GM12878 (cell line): ENCODE results near the gene SENP5. TPM values are rescaled to one million over a fixed set of nuclear protein-coding genes. Genes with fewer than 3 reads are reported as not detected.

Experiments used
- ATAC-seq: fragments of 200-7000 bp; cut with Tn5 transposase; 3 replicates; pipeline ENCODE4 v1.9.1; 2020; ENCODE audit warnings: mild to moderate bottlenecking, moderate library complexity
- BruUV-seq: library from RNA; stranded (reverse); fragments of 400-500 nt; replicated peaks from 2 replicates; lab custom pipeline; 2021; lab: Mats Ljungman, UMichigan
- CTCF ChIA-PET: fragments of 300-600 bp; sonication (Branson Sonifier 250); formaldehyde crosslinking; extraction: SDS; loops from one replicate; lab custom pipeline; 2021; ENCODE audit warnings: inconsistent platforms; lab: Yijun Ruan, JAX
- POLR2A ChIA-PET: fragments of 350-600 bp; formaldehyde crosslinking; extraction: SDS; loops from one replicate; lab custom pipeline; 2021; ENCODE audit warnings: inconsistent platforms; lab: Charles Lee
- RAD21 ChIA-PET: fragments of 300-600 bp; sonication (Branson Sonifier 250); formaldehyde crosslinking; loops from one replicate; lab custom pipeline; 2023; ENCODE audit warnings: antibody characterized with exemption; ENCODE audit not compliant: unreplicated experiment; lab: Charles Lee
- SMC1A ChIA-PET: fragments of 300-600 bp; sonication (Branson Sonifier 250); formaldehyde crosslinking; loops from one replicate; lab custom pipeline; 2023; ENCODE audit not compliant: unreplicated experiment, uncharacterized antibody; lab: Charles Lee
- DNase-seq: peaks from one replicate; pipeline ENCODE4 v3.0.0-alpha.2; 2011; ENCODE audit warnings: low read depth, low spot score
- FAIRE-seq: peaks from 3 replicates; lab custom pipeline; 2011; peaks lifted over from hg19 to GRCh38; lab: Jason Lieb, UNC
- H2AFZ ChIP-seq: 2 replicates; pipeline ENCODE4 v1.6.0; 2011; ENCODE audit warnings: low read depth, low read length, control low read depth; ENCODE audit not compliant: control insufficient read depth
- H3K27ac ChIP-seq: 2 replicates; pipeline ENCODE4 v1.5.1; 2011; ENCODE audit warnings: control low read depth; ENCODE audit not compliant: control insufficient read depth, insufficient read depth
- H3K27me3 ChIP-seq, 2 experiments: replicated peaks in 1 of 2; 2 replicates each; pipeline versions ENCODE4 v1.6.0 to v1.6.1; 2011; ENCODE audit warnings: low read length in 1 of 2; ENCODE audit not compliant: control insufficient read depth in 2 of 2, insufficient read depth in 2 of 2
- H3K36me3 ChIP-seq, 2 experiments: 2 replicates each; pipeline ENCODE4 v1.5.1; 2011; ENCODE audit warnings: low read length in 1 of 2; ENCODE audit not compliant: control insufficient read depth in 2 of 2, insufficient read depth in 2 of 2
- H3K4me1 ChIP-seq: 2 replicates; pipeline ENCODE4 v1.6.1; 2011; ENCODE audit warnings: mild to moderate bottlenecking, low read length, moderate library complexity, mixed read lengths; ENCODE audit not compliant: control insufficient read depth, insufficient read depth
- H3K4me2 ChIP-seq: 2 replicates; pipeline ENCODE4 v1.6.0; 2011; ENCODE audit warnings: control low read depth; ENCODE audit not compliant: control insufficient read depth, insufficient read depth
- H3K4me3 ChIP-seq: fragments of 200-600 bp; sonication (generic); 2 replicates; pipeline ENCODE4 v1.5.1; 2016
- H3K79me2 ChIP-seq: 2 replicates; pipeline ENCODE4 v1.6.0; 2011; ENCODE audit warnings: low read length; ENCODE audit not compliant: control insufficient read depth, insufficient read depth
- H3K9ac ChIP-seq: 2 replicates; pipeline ENCODE4 v1.8.0; 2011; ENCODE audit warnings: low read length, control low read depth, mixed read lengths; ENCODE audit not compliant: control insufficient read depth, insufficient read depth
- H3K9me3 ChIP-seq: replicated peaks from 3 replicates; pipeline ENCODE4 v1.5.1; 2011; ENCODE audit warnings: mild to moderate bottlenecking, low read length; ENCODE audit not compliant: control insufficient read depth, insufficient read depth
- H4K20me1 ChIP-seq: 2 replicates; pipeline ENCODE4 v1.6.0; 2011; ENCODE audit not compliant: control insufficient read depth, insufficient read depth
- E2F8 ChIP-seq: fragments of 450-650 bp; IDR thresholded peaks from 2 replicates; pipeline ENCODE4 v1.6.1; 2018; ENCODE audit warnings: mild to moderate bottlenecking, low read depth, moderate library complexity; ENCODE audit not compliant: partially characterized antibody
- RELA ChIP-seq: fragments of 450-650 bp; IDR thresholded peaks from 2 replicates; pipeline ENCODE4 v1.8.0; 2014; ENCODE audit warnings: borderline replicate concordance; ENCODE audit not compliant: partially characterized antibody
- SIX5 ChIP-seq: IDR thresholded peaks from 2 replicates; pipeline ENCODE4 v1.6.1; 2011; ENCODE audit warnings: mild to moderate bottlenecking, low read depth, low read length, moderate library complexity; ENCODE audit not compliant: severe bottlenecking
- SMAD5 ChIP-seq: IDR thresholded peaks from 2 replicates; pipeline ENCODE4 v1.6.1; 2016; ENCODE audit warnings: antibody characterized with exemption, low read depth
- TBL1XR1 ChIP-seq: IDR thresholded peaks from 2 replicates; pipeline ENCODE4 v1.6.1; 2012; ENCODE audit warnings: low read depth, low read length, improper control_type of control experiment
- ZBTB11 ChIP-seq: fragments of 450-650 bp; formaldehyde crosslinking; IDR thresholded peaks from 2 replicates; pipeline ENCODE4 v1.5.0; 2022; ENCODE audit warnings: mild to moderate bottlenecking, missing genetic modification characterization
- ZNF274 ChIP-seq: IDR thresholded peaks from one replicate; pipeline ENCODE4 v1.8.0; 2011; ENCODE audit not compliant: insufficient read length, insufficient read depth
- ZSCAN29 ChIP-seq: fragments of 450-650 bp; IDR thresholded peaks from 2 replicates; pipeline ENCODE4 v1.6.1; 2017; ENCODE audit warnings: mild to moderate bottlenecking, moderate library complexity
- WGBS: methylation state at CpG from one replicate; pipeline ENCODE4 v1.1.6; 2016; ENCODE audit warnings: low lambda C conversion rate; ENCODE audit not compliant: insufficient replicate concordance, insufficient coverage; ENCODE audit errors: missing lambda C conversion rate; 5-methylcytosine and 5-hydroxymethylcytosine counted together
- in situ Hi-C: fragments of 300-500 bp; cut with MboI; formaldehyde crosslinking; loops from 9 replicates; pipeline ENCODE4 v1.14.3; 2018; ENCODE audit warnings: mixed read lengths
- intact Hi-C: fragments of 100-400 bp; cut with micrococcal nuclease; formaldehyde crosslinking; loops from one replicate; pipeline ENCODE4 v1.14.2; 2022; ENCODE audit not compliant: unreplicated experiment
- polyA plus RNA-seq, 11 experiments: library from polyadenylated mRNA; depleted of rRNA in 4 of 11; unstranded in 6 of 11; stranded (reverse) in 5 of 11; fragments of >200 nt; fragmentation: Nextera tagmentation in 4 of 11; fragmentation: Illumina TruSeq in 1 of 11; extraction: Ambion mirVana in 4 of 11; extraction: Trizol in 1 of 11; gene quantifications; 1 replicate in 1 of 11; 2 replicates in 10 of 11; pipeline versions ENCODE4 v1.2.1 to v1.2.3, GENCODE V29; 2011 to 2016; ENCODE audit warnings: inconsistent platforms in 2 of 11, missing spikeins in 2 of 11, low read depth in 1 of 11
- total RNA-seq, 4 experiments: library from RNA; depleted of rRNA in 3 of 4; stranded (reverse); fragments of >200 nt in 3 of 4; fragmentation: Illumina TruSeq in 1 of 4; extraction: Trizol in 1 of 4; gene quantifications; 2 replicates each; pipeline versions ENCODE4 v1.2.1 to v1.2.3, GENCODE V29; 2013 to 2021

The SENP5 gene
- total and polyA plus RNA-seq, 10 of the 15 experiments (the other 5 are each of a cell fraction or from before 2014, with no cell fraction given) = 6.4 to 28.4 (median 15.6) TPM

GRCh38 chr3:196875258-196875657, 7.5 kb downstream of the SENP5 start:
- BruUV-seq = no TSS peak
- 79% methylated on average over 2 of the region's 2 CpGs for WGBS
- ChIA-PET RAD21 (interaction anchor here (0.9 kb wide), 1 partner anchor 191 kb away, joined by 3 read pairs; no protein-coding TSS in a partner anchor), POLR2A (no interaction called here), CTCF (interaction anchor here (0.8 to 0.9 kb wide), 3 partner anchors 59 to 67 kb away, joined by 3 to 4 read pairs (median 3); partner anchors contain the start of gene NCBP2), SMC1A (interaction anchor here (1.1 to 1.6 kb wide), 4 partner anchors 11 to 98 kb away, joined by 3 to 4 read pairs (median 4); no protein-coding TSS in a partner anchor)
- H3K79me2 ChIP-seq = peaks cover 77% of the 10 kb centered on the region
- FAIRE-seq (no peak), ATAC-seq (no peak), DNase-seq (no peak)
- no peaks in the 10 kb centered on the region for H3K9me3 ChIP-seq
- H3K4me2 ChIP-seq = no peak overlapping the region
- peaks cover 0 to 4% of the 10 kb centered on the region in 2 experiments; a peak in 1 of 4 replicates for H3K36me3 ChIP-seq
- no peak overlapping the region for H3K27ac ChIP-seq
- intact Hi-C loops (no loop called here), in situ Hi-C loops (no loop called here)
- no peaks in the 10 kb centered on the region for H4K20me1 ChIP-seq
- no peak overlapping the region for H2AFZ ChIP-seq
- no peak overlapping the region for H3K4me3 ChIP-seq
- H3K4me1 ChIP-seq = peaks cover 4% of the 10 kb centered on the region; the same call in 1 of the 2 replicates
- H3K9ac ChIP-seq = no peak overlapping the region
- H3K27me3 ChIP-seq = no peaks in the 10 kb centered on the region
- no peak for TF ChIP-seq RELA
- no peak for TF ChIP-seq SMAD5
- TF ChIP-seq ZBTB11 (CRISPR knock-in tag) = no peak
- no peak for TF ChIP-seq E2F8
- TF ChIP-seq ZSCAN29 = no peak
- no peak for TF ChIP-seq SIX5
- TF ChIP-seq TBL1XR1 = no peak
- no peak for TF ChIP-seq ZNF274
